Activated CD4-positive, alpha-beta T cell treated with anti-CD3 and anti-CD28 coated beads, Interleukin-2, amount 50 U/mL, for 24 hours (primary cell): ENCODE results near the gene ZNF483.
"Not testable (repeated sequence)": the region's sequence is repeated elsewhere in the genome, so short reads cannot be mapped to it uniquely, and the experiment has no call there.

ENCODE experiments used
- DNase-seq, 2 donors: peaks; one replicate each; pipeline ENCODE4 v3.0.0-alpha.2; 2020; ENCODE audit warnings: low read depth in 1 of 2, low spot score in 1 of 2

Gene ZNF483

DNA sequence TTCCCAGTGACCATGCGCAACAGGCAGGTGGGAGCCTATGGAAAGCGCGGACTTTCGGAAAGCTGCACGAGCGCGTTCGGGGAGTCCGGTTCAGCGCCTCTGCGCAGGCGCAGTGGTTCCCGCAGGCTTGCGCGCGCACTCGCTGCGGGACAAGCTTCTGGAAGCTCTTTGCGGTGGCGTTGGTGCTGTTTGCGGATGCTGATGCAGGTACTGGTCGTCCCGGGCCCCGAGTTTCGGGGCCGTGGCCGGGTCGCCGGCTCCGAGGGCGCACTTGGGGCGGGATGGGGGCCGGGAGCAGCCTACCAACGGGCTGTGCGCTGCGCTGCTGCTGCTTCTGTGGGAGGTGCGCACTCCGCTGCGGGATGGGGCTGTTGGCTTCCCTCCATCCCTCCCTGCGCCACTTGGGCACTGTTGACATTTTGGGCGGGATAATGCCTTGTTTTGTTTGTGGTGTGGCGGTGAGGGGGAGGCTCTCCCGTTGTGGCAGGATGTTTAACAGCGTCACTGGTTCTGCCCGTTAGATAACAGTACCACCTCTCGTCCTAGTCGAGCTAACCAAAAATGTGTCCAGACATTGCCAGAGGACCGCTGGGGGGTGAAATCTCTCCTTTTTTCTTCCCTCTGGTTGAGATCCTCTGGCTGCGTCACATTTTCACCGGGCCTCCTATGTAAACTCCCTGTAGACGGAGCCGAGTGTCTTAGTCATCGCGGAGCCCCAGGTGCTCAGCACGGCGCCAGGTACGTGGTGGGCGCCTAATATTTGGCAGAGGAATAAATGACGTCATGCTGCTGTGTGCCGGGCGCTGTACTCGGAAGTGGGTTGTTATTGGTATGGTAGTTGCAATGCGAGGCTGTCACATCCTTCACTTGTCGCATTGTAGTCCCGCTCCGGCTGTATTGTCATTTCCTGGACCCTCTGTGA is at the start of gene ZNF483:
Gene ZNF483, plus strand, starts transcription at position 124 of the 922 bp plus-strand sequence. CDS start 2,217 bp downstream, outside the sequence.
- DNase-seq = peak; percentile 43 to 45

GRCh38 chr9:111475195-111475594 is 49.8 kb upstream of the ZNF483 start:
- no peak for DNase-seq

DNA sequence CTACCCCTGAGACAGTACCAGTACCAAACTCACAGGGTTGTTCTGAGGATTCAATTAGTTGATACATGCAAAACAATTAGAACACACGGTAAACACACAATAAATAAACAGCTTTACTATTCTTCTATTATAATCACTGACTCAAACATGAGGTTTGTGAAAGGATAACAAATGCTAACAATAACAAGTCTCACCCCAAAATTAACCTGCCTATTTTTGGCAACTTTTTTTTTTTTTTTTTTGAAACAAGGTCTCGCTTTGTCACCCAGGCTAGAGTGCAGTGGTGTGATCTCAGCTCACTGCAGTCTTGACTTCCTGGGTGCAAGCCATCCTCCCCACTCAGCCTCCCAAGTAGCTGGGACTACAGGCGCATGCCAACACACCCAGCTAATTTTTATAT is 47.3 kb upstream of the ZNF483 start:
- DNase-seq = no peak

DNA sequence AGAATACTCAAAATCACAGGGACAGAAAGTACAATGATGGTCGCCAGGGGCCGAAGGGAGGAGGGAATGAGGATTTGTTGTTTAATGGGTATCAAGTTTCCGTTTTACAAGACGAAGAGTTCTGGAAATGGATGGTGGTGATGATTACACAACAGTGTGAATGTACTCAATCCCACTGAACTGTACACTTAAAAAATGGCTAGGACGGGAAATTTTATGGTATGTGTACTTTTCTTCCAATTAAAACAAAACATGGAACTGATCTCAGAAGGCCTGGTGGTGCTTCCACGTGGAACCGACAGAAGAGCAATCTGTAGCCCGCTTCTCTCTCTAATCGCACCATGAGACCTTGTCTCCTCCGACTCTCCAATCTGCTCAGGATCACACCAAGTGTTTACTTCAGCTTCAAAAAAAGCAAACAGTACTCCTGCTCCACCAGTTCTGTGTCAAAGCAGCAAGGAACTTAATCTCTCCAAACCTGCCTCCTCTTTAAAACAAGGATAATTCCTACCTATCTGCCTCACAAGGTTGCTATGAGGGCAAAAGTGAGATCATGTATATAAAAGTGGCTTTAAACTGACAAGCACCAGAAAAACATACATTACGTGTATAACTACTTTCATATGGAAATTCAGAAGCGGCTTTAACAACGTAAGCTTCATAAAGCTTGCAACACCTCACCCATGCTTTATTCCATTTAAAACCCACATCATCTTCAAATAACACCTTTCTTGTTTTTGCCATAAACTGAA is 42.9 kb upstream of the ZNF483 start:
- DNase-seq = no peak

- peak; percentile 38 to 49 for DNase-seq
Observed at GRCh38 chr9:111482694-111483438, 42.1 kb upstream of the ZNF483 start.

GRCh38 chr9:111483439-111483857 is 41.5 kb upstream of the ZNF483 start:
- DNase-seq = peak in 1 of 2 donors; percentile 9

- peak; percentile 47 to 50 for DNase-seq
Observed at GRCh38 chr9:111483858-111484571, 41.0 kb upstream of the ZNF483 start, which contains the start of gene ECPAS. Gene ECPAS, minus strand, starts transcription at chr9:111484383. Its CDS starts 11,465 bp downstream, at chr9:111472918.

GRCh38 chr9:111484572-111484894 is 40.4 kb upstream of the ZNF483 start:
- DNase-seq = no peak

DNA sequence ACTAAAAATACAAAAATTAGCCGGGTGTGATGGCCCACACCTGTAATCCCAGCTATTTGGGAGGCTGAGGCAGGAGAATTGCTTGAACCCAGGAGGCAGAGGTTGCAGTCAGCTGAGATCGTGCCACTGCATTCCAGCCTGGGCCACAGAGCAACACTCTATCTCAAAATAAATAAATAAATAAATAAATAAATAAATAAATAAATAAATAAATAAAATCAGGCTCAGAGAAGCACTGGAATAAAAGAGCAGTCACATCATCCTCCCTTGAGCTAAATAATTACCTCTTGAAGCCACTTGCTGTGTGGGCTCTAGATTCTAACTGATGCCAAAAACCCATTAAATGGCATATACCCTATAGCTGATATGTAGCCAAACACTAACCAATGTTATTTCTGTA is 27.8 kb upstream of the ZNF483 start:
- not testable (repeated sequence) for DNase-seq

GRCh38 chr9:111501005-111501562 is 23.9 kb upstream of the ZNF483 start:
- DNase-seq = no peak

GRCh38 chr9:111501648-111502047 is 23.3 kb upstream of the ZNF483 start:
- DNase-seq = no peak

GRCh38 chr9:111502506-111502905 is 22.5 kb upstream of the ZNF483 start:
- no peak for DNase-seq

- DNase-seq = not testable (repeated sequence)
Observed at GRCh38 chr9:111511581-111511980, 13.4 kb upstream of the ZNF483 start.

- no peak for DNase-seq
Observed at GRCh38 chr9:111514967-111515366, 10.0 kb upstream of the ZNF483 start.

- no peak for DNase-seq
Observed at GRCh38 chr9:111516061-111516465, 8.9 kb upstream of the ZNF483 start.

DNA sequence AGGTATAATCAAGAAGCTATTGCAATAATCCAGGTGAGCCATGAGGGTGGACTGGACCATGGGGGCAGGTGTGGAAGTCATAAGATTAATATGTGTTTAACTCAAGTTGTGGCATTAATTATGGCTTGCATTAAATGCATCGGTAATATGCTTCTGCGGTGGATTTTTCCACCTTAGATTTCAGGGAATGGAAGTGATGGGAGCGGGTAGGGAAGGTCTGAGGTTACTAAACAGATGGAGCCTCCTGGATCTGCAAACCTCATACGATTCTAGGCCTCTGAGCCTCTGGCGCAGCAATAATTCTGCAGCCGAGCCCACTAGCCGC is 286 bp upstream of the ZNF483 start:
- DNase-seq = no peak

DNA sequence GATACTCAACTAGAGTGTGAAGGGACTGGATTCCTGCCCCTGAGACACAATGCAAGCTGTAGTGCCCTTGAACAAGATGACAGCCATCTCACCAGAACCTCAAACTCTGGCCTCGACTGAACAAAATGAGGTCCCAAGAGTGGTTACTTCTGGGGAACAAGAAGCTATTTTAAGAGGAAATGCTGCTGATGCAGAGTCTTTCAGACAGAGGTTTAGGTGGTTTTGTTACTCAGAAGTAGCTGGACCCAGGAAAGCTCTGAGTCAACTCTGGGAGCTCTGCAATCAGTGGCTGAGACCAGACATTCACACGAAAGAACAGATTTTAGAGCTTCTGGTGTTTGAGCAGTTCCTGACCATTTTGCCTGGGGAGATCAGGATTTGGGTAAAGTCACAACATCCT is 2.4 kb downstream of the ZNF483 start:
- DNase-seq = no peak

- no peak for DNase-seq
Observed at GRCh38 chr9:111529787-111530186, 4.8 kb downstream of the ZNF483 start.

GRCh38 chr9:111531716-111532115 is 6.7 kb downstream of the ZNF483 start:
- DNase-seq = no peak

GRCh38 chr9:111533099-111533790 is 8.3 kb downstream of the ZNF483 start:
- DNase-seq = no peak
